OCI-LY1 (cell line): ENCODE results near the gene ZBTB32.

Source experiments
- CTCF ChIP-seq: fragments of 200-600 bp; sonication (generic), shearing (Covaris generic); IDR thresholded peaks from 2 replicates; pipeline ENCODE4 v1.5.1; 2017; ENCODE audit warnings: mild to moderate bottlenecking, antibody characterized with exemption, low read length, moderate library complexity, mixed read lengths
- EZH2 ChIP-seq: fragments of 200-600 bp; sonication (generic), shearing (Covaris generic); IDR thresholded peaks from 2 replicates; pipeline ENCODE4 v1.8.0; 2017; ENCODE audit warnings: borderline replicate concordance, mixed run types, mild to moderate bottlenecking, antibody characterized with exemption, low read length, moderate library complexity, mixed read lengths

- TF ChIP-seq CTCF (no peak), EZH2 (no peak)
These were observed 48.5 kb downstream of the ZBTB32 start for GRCh38 chr19:35752746-35753350.
